ENCODE measurements around the gene LHFPL4.
"Not testable (repeated sequence)": the region's sequence is repeated elsewhere in the genome, so short reads cannot be mapped to it uniquely, and the experiment has no call there.

Gene LHFPL4

GRCh38 chr3:9553021-9553947 lies at the start of gene LHFPL4:
Gene LHFPL4, minus strand, starts transcription at chr3:9553822. Its CDS starts 1,143 bp downstream, at chr3:9552679.
- no peak for DNase-seq (ENCODE audit: low spot score)

- no peak for DNase-seq (ENCODE audit: low spot score)
These were observed 49.0 kb upstream of the LHFPL4 start for GRCh38 chr3:9602620-9603019.

DNA sequence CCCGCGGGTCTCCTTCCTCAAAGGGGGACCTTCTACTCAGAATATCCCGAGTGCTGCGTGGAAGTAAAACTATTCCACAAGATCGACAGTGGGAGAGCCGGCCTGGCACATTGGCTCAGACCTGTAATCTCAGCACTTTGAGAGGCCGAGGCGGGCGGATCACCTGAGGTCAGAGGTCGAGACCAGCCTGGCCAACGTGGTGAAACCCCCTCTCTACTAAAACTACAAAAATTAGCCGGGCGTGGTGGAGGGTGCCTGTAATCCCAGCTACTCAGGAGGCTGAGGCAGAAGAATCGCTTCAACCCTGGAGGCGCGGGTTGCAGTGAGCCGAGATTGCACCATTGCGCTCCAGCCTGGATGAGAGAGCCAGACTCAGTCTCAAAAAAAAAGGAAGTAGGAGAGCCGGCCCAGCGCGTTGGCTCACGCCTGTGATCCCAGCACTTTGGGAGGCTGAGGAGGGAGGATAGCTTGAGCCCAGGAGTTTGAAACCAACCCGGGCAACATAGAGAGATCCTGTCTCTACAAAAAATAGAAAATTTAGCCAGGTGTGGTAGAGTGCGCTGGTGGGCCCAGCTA lies 47.5 kb upstream of the LHFPL4 start:
- not testable (repeated sequence) for DNase-seq (ENCODE audit: low spot score)

- DNase-seq (ENCODE audit: low spot score), result peak; percentile 10
These were observed 47.0 kb upstream of the LHFPL4 start for GRCh38 chr3:9600597-9600996.

DNA sequence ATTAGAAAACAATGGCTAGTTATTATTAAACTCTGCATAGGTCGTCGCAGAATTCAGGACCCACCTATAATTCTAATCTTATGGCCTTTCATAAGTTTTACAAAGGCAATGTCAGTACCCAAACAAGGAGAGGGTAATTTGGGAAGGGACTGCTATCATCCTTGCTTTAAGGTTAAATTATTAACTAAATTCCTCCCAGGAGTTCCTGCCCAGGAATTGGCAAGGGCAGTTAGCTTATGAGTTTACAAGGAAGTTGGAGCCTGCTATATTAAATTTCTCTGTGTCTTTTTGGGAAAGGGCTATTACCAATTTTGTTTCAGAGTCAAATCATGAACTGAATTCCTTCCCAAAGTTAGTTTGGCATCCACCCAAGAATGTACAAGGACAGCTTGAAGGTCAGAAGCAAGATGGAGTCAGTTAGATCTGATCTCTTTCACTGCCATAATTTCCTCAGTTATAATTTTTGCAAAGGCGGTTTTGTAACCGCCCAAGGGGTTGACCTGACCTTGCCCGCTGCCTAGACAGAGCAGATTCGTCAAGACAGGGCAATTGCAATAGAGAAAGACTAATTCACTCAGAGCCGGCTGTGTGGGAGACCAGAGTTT lies 45.3 kb upstream of the LHFPL4 start:
- DNase-seq (ENCODE audit: low spot score), result no peak

DNA sequence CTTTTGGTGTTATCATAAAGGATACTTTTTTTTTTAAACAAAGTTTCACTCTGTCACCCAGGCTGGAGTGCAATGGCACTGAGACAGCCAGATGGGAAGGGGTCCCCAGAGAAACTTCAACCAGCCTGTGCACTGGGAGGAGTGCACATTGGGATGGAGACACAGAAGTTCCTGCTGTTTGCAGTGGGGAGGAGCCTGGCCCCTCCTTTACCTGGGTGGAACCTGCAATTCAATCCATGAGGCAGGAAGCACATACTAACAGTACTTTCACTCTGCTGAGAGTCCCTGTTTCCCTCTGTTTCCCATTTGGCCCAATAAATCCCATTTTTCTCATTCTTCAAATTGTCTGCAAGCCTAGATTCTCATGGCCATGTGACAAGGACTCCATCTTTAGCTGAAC lies 42.3 kb upstream of the LHFPL4 start:
- no peak for DNase-seq (ENCODE audit: low spot score)

DNA sequence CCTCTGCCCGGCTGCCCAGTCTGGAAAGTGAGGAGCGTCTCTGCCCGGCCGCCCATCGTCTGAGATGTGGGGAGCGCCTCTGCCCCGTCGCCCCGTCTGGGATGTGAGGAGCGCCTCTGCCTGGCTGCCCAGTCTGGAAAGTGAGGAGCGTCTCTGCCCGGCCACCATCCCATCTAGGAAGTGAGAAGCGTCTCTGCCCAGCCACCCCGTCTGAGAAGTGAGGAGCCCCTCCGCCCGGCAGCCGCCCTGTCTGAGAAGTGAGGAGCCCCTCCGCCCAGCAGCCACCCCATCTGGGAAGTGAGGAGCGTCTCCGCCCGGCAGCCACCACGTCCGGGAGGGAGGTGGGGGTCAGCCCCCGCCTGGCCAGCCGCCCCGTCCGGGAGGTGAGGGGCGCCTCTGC lies 38.2 kb upstream of the LHFPL4 start:
- not testable (repeated sequence) for DNase-seq (ENCODE audit: low spot score)

DNA sequence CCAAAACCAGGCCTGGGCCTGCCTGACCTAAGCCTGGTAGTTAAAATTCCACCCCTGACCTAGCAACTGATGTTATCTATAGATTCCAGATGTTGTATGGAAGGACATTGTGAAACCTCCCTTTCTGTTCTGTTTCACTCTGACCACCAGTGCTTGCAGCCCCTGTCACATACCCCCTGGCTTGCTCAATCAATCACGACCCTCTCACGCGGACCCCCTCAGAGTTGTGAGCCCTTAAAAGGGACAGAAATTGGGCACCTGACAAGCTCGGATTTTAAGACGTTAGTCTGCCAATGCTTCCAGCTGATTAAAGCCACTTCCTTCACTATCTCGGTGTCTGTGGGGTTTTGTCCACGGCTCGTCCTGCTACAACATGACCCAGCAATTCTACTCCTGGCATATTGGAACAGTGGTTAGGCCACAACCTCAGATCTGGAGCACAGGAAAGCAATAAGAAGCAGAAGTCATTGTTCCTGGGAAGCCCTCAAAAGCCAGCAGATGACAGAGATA lies 36.7 kb upstream of the LHFPL4 start:
- no peak for DNase-seq (ENCODE audit: low spot score)

GRCh38 chr3:9583792-9584191 lies 30.2 kb upstream of the LHFPL4 start:
- DNase-seq (ENCODE audit: low spot score), result no peak

GRCh38 chr3:9583371-9583770 lies 29.7 kb upstream of the LHFPL4 start:
- no peak for DNase-seq (ENCODE audit: low spot score)

DNA sequence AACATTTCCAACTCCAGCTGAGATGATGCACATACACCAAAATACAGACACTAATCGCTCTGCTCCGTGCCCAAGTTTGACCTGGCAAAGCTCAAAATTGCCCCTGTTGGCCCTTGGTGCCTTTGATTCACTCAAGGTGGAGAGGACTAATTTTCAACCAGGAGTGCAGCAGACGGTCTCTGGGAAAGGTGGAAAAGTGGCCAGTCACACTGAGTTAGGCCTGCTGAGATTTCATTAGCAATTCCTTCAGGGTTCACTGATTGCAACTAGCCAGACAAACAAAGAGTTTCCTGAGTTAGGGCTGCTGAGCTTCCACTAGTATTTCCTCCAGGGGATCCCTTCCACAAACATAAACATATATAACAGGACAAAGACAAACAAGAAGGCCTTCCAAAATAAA lies 28.7 kb upstream of the LHFPL4 start:
- DNase-seq (ENCODE audit: low spot score), result no peak

GRCh38 chr3:9581742-9582141 lies 28.1 kb upstream of the LHFPL4 start:
- DNase-seq (ENCODE audit: low spot score), result no peak

DNA sequence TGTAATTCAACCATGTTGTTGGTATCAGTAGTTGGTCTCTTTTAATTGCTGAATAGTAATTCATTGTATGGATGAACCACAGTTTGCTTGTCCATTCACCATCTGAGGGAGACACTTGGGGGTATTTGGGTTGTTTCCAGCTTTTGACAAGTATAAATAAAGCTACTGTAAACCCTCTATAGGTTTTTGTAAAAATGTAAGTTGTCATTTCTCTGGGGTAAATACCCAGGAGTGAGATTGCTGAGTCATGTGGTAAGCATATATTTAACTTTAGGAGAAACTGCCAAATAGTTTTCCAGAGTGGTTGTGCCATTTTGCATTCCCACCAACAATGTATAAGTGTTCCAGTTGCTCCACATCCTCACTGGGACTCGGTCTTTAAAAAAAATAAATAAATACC lies 15.4 kb upstream of the LHFPL4 start:
- no peak for DNase-seq (ENCODE audit: low spot score)

DNA sequence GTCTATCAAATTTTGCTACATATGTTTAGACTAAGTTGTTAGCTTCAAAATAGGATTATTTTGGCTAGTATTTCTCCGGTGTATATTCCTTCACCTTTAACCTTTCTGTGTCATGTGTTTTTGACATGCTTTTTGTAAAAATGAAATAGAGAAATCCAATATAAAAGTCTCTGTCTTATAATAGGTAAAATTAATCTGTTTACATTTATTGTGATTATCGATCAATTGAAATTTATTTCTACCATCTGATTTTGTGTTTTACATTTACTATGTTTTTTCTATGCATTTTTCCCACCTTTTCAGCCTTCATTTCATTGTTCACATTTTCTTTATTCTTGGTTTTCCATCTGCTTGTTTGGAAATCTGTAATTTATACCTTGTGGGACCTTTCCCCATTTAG lies 11.7 kb upstream of the LHFPL4 start:
- no peak for DNase-seq (ENCODE audit: low spot score)

DNA sequence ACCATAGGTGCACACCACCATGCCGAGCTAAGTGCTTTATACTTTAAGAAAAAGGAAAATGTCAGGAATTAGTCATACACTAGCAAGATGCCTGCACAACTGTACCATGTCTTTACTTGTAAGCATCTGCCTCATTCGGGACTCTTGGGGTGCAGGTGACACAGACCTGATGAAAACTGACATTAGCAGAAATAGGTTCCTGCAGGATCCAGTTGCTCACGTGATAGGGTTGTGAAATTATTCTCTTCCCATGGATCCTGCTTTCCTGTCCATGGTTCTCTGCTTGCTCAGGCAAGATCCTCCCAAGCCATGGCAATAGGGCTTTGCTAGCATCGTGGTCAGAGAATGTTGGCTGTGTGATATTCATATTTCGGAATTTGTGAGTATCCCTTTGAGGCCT lies 10.2 kb upstream of the LHFPL4 start:
- DNase-seq (ENCODE audit: low spot score), result no peak

- DNase-seq (ENCODE audit: low spot score), result not testable (repeated sequence)
These were observed 6.4 kb upstream of the LHFPL4 start for GRCh38 chr3:9560056-9560455.

- DNase-seq (ENCODE audit: low spot score), result no peak
These were observed 409 bp upstream of the LHFPL4 start for GRCh38 chr3:9553948-9554513.

DNA sequence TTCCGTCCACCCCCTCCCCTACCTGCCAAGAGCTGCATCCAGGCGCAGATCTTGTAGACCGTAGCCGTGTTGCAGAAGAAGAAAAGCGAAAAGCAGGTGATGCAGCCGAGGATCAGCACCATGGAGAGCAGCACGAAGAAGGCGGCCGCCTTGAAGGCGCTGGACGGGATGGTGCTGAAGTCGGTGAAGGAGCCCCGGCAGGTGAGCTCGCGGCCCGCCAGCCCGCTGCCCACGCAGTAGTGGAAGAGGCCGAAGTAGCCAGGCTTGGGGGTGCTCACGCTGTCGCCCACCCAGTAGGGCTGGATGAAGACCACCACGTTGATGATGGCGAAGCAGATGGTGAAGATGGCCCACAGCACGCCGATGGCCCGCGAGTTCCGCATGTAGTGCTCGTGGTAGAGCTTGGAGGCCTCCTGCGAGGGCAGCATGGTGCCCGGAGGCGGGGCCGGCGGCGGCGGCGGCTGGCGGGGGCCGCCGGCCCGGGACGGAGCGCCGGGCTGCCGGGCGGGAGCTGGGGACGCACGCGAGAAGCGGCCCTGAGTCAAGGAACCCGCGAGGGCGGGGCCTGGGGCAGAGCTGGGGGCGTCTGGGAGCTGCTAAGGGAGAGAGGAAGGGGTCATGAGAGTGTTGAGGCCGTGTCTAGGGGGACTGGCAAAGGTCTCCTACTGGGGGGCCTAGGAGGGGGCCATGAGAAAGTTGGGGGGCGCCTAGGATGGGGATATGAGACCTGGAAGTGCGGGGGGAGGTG lies 1.2 kb downstream of the LHFPL4 start:
- peak; percentile 61 for DNase-seq (ENCODE audit: low spot score)

DNA sequence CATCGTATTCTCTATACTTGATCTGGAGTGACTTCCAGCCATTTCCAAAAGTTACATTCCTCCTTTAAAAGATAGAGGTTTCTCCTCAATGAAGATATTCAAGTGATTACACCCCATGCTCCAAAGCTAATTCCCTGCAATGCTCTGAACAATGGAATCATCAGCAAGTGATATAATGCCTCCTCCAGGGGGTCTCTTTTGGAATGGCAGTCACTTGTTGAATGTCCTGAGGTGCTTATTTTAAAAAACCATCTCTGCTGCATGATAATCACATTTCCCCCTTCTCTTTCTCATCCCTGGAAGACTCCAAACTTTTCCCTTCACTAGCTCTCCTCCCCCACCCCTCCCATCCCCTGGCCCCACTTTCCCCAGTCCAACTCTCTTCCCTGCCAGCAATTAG lies 2.6 kb downstream of the LHFPL4 start:
- DNase-seq (ENCODE audit: low spot score), result no peak

GRCh38 chr3:9549600-9549999 lies 4.0 kb downstream of the LHFPL4 start:
- DNase-seq (ENCODE audit: low spot score), result no peak

- DNase-seq (ENCODE audit: low spot score), result no peak
These were observed 4.6 kb downstream of the LHFPL4 start for GRCh38 chr3:9548991-9549390.

DNA sequence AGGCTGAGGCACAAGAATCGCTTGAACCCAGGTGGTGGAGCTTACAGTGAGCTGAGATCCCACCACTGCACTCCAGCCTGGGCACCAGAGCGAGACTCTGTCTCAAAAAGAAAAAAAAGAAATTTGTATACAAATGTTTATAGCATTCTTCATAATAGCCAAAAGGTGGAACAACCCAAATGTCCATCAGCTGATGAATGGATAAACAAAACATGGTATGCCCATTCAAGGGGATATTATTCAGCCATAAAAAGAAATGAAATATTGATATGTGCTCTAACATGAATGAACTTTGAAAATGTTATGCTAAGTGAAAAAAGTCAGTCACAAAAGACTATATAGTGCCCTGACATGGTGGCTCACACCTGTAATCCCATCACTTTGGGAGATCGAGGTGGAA lies 11.4 kb downstream of the LHFPL4 start:
- no peak for DNase-seq (ENCODE audit: low spot score)

Data from GM03348 (cell line).